HepG2 (cell line): ENCODE measurements around the gene ACBD3. TPM values are rescaled to one million over a fixed set of nuclear protein-coding genes. Genes with fewer than 3 reads are reported as not detected.
A peak's percentile ranks its signal among the peaks of the same experiment; 100 is the strongest.

Experiments used
- CERS6 ChIP-seq: sonication (generic); formaldehyde crosslinking; IDR thresholded peaks from 2 replicates; pipeline ENCODE4 v1.5.0; 2020; ENCODE audit warnings: missing genetic modification reagents
- GABPA ChIP-seq, 2 experiments: IDR thresholded peaks; 2 replicates each; pipeline ENCODE4 v1.6.1; 2011 to 2016; ENCODE audit warnings: low read depth in 2 of 2, low read length in 1 of 2, missing biosample characterization in 1 of 2, missing genetic modification characterization in 1 of 2
- MED13 ChIP-seq: sonication (generic); formaldehyde crosslinking; IDR thresholded peaks from 2 replicates; pipeline ENCODE4 v1.5.0; 2020; ENCODE audit warnings: missing genetic modification reagents
- MEIS1 ChIP-seq: sonication (generic); formaldehyde crosslinking; IDR thresholded peaks from 2 replicates; pipeline ENCODE4 v1.9.0; 2021; ENCODE audit warnings: mild to moderate bottlenecking, missing genetic modification reagents, moderate library complexity, borderline replicate concordance
- NPAS2 ChIP-seq: sonication (generic); formaldehyde crosslinking; IDR thresholded peaks from 2 replicates; pipeline ENCODE4 v1.8.0; 2022; ENCODE audit warnings: mild to moderate bottlenecking, missing genetic modification reagents, borderline replicate concordance
- PLRG1 ChIP-seq: fragments of 450-650 bp; conservative IDR thresholded peaks from 2 replicates; pipeline ENCODE4 v1.6.1; 2016
- RERE ChIP-seq: IDR thresholded peaks from 2 replicates; pipeline ENCODE4 v1.6.1; 2016; ENCODE audit warnings: low read depth, missing genetic modification reagents, missing compliant biosample characterization
- SP1 ChIP-seq, 2 experiments: fragments of 450-650 bp in 1 of 2; sonication (generic) in 1 of 2; formaldehyde crosslinking in 1 of 2; IDR thresholded peaks; 2 replicates each; pipeline versions ENCODE4 v1.4.0 to v1.6.1; 2016 to 2020; ENCODE audit warnings: missing genetic modification reagents in 1 of 2
- TBX3 ChIP-seq: fragments of 450-650 bp; IDR thresholded peaks from 2 replicates; pipeline ENCODE4 v1.6.1; 2017; ENCODE audit warnings: antibody characterized with exemption, mild to moderate bottlenecking, inconsistent platforms, borderline replicate concordance
- TFDP2 ChIP-seq: sonication (generic); formaldehyde crosslinking; IDR thresholded peaks from 2 replicates; pipeline ENCODE4 v1.4.0; 2020; ENCODE audit warnings: missing genetic modification reagents
- YEATS4 ChIP-seq: sonication (generic); formaldehyde crosslinking; IDR thresholded peaks from 2 replicates; pipeline ENCODE4 v1.4.0; 2020; ENCODE audit warnings: missing genetic modification reagents, borderline replicate concordance
- ZBTB7B ChIP-seq: sonication (generic); formaldehyde crosslinking; IDR thresholded peaks from 2 replicates; pipeline ENCODE4 v1.4.0; 2020; ENCODE audit warnings: missing genetic modification reagents
- ZGPAT ChIP-seq: IDR thresholded peaks from 2 replicates; pipeline ENCODE4 v1.6.1; 2016; ENCODE audit warnings: mild to moderate bottlenecking
- ZMYM3 ChIP-seq: sonication (generic); formaldehyde crosslinking; IDR thresholded peaks from 2 replicates; pipeline ENCODE4 v1.5.1; 2020; ENCODE audit warnings: mild to moderate bottlenecking, missing genetic modification reagents
- ZNF556 ChIP-seq: sonication (generic); formaldehyde crosslinking; IDR thresholded peaks from 2 replicates; pipeline ENCODE4 v1.4.0; 2020; ENCODE audit warnings: mild to moderate bottlenecking, missing genetic modification reagents, borderline replicate concordance
- ZNF704 ChIP-seq: sonication (generic); formaldehyde crosslinking; IDR thresholded peaks from 2 replicates; pipeline ENCODE4 v1.8.1; 2023; ENCODE audit warnings: mild to moderate bottlenecking, inconsistent platforms, moderate library complexity, missing genetic modification reagents, borderline replicate concordance
- ZNF709 ChIP-seq: sonication (generic); formaldehyde crosslinking; IDR thresholded peaks from 2 replicates; pipeline ENCODE4 v1.5.0; 2020; ENCODE audit warnings: mild to moderate bottlenecking, missing genetic modification reagents
- ZNF772 ChIP-seq: sonication (generic); formaldehyde crosslinking; IDR thresholded peaks from 2 replicates; pipeline ENCODE4 v1.5.0; 2020; ENCODE audit warnings: mild to moderate bottlenecking, missing genetic modification reagents
- polyA plus RNA-seq, 8 experiments: library from polyadenylated mRNA; depleted of rRNA in 3 of 8; stranded (reverse) in 7 of 8; unstranded in 1 of 8; fragments of >200 nt; fragmentation: Illumina TruSeq in 4 of 8; extraction: Trizol in 4 of 8; gene quantifications; 2 replicates each; pipeline versions ENCODE4 v1.2.1 to v1.2.3, GENCODE V29; 2011 to 2016; ENCODE audit warnings: low read depth in 4 of 8, missing spikeins in 1 of 8, mixed read lengths in 1 of 8; ENCODE audit not compliant: insufficient read depth in 1 of 8
- total RNA-seq, 5 experiments: library from RNA; depleted of rRNA; stranded (reverse); fragments of >200 nt; fragmentation: Illumina TruSeq; extraction: Trizol; gene quantifications; 2 replicates each; pipeline ENCODE4 v1.2.3, GENCODE V29; 2016; ENCODE audit warnings: low read depth in 1 of 5

Gene ACBD3
- total and polyA plus RNA-seq, 2 of the 13 experiments (the other 11 are each of a cell fraction or from before 2014, with no cell fraction given), result 24.3 to 39.3 TPM

- TF ChIP-seq ZGPAT, result peak; percentile 50; the same call in 1 of the 2 replicates
- TF ChIP-seq TFDP2, result peak; percentile 39
- no peak for TF ChIP-seq SP1 (IDR thresholded peaks at IDR 0.05)
- peak; percentile 44; the same call in 1 of the 2 replicates for TF ChIP-seq SP1 (CRISPR knock-in tag; IDR thresholded peaks at IDR 0.05)
- 0 out of 2 replicates have a peak, but pooled peaks have one; percentile 41 for TF ChIP-seq ZMYM3 (CRISPR knock-in tag)
- TF ChIP-seq ZNF772 (CRISPR knock-in tag), result peak; percentile 22; the same call in 1 of the 2 replicates
- peak; percentile 52; the same call in 1 of the 2 replicates for TF ChIP-seq ZNF556 (CRISPR knock-in tag)
- peak; percentile 51; the same call in 1 of the 2 replicates for TF ChIP-seq TBX3
- TF ChIP-seq MEIS1, result peak; percentile 44; the same call in 1 of the 2 replicates
- peak; percentile 48; the same call in 1 of the 2 replicates for TF ChIP-seq MED13 (CRISPR knock-in tag)
- no peak; the same call in 1 of the 2 replicates for TF ChIP-seq GABPA (IDR thresholded peaks at IDR 0.05; ENCODE audit: low read depth, low read length)
- 0 out of 2 replicates have a peak, but pooled peaks have one; percentile 11 for TF ChIP-seq GABPA (CRISPR knock-in tag; IDR thresholded peaks at IDR 0.05; ENCODE audit: low read depth)
- peak; percentile 32; the same call in 1 of the 2 replicates for TF ChIP-seq RERE (CRISPR knock-in tag)
- no peak for TF ChIP-seq PLRG1
- peak; percentile 76 for TF ChIP-seq YEATS4
- 0 out of 2 replicates have a peak, but pooled peaks have one; percentile 49 for TF ChIP-seq ZNF709
- TF ChIP-seq ZBTB7B (CRISPR knock-in tag), result peak; percentile 79; the same call in 1 of the 2 replicates
- TF ChIP-seq ZNF704 (CRISPR knock-in tag), result no peak
- no peak for TF ChIP-seq NPAS2 (CRISPR knock-in tag)
- TF ChIP-seq CERS6, result no peak
These were observed 36.7 kb upstream of the ACBD3 start, which contains the start of gene MIXL1 (continued) for GRCh38 chr1:226223157-226223785.
